HEK293 (cell line): ENCODE results near the gene WBP11.

Experiments used
- CTCF ChIA-PET: fragments of 350-600 bp; formaldehyde crosslinking; extraction: SDS; loops from one replicate; lab custom pipeline; 2021; ENCODE audit warnings: antibody characterized with exemption; lab: Yijun Ruan, JAX
- POLR2A ChIA-PET: fragments of 300-600 bp; formaldehyde crosslinking; extraction: SDS; loops from one replicate; lab custom pipeline; 2020; ENCODE audit warnings: antibody characterized with exemption, inconsistent platforms; lab: Yijun Ruan, JAX
- H3K27ac ChIP-seq: fragments of 200-500 bp; sonication (Bioruptor generic); 2 replicates; pipeline ENCODE4 v1.5.1; 2014; ENCODE audit warnings: low read depth, low read length, control low read depth, inconsistent platforms; ENCODE audit errors: extremely low read depth
- H3K36me3 ChIP-seq, 2 experiments: fragments of 200-500 bp in 1 of 2; sonication (Bioruptor generic) in 1 of 2; 1 replicate in 1 of 2; 2 replicates in 1 of 2; pipeline ENCODE4 v1.5.1; 2014 to 2017; ENCODE audit warnings: inconsistent platforms in 2 of 2, low read length in 2 of 2; ENCODE audit not compliant: control insufficient read depth in 2 of 2, insufficient read depth in 1 of 2
- H3K4me1 ChIP-seq: fragments of 200-500 bp; sonication (Bioruptor generic); 2 replicates; pipeline ENCODE4 v1.5.1; 2014; ENCODE audit warnings: mild to moderate bottlenecking, low read length, inconsistent platforms; ENCODE audit not compliant: control insufficient read depth, insufficient read depth
- H3K4me3 ChIP-seq: 2 replicates; pipeline ENCODE4 v1.5.1; 2011; ENCODE audit warnings: low read depth, mild to moderate bottlenecking, control low read depth, low read length, moderate library complexity
- H3K9me3 ChIP-seq: fragments of 200-500 bp; sonication (Bioruptor generic); 2 replicates; pipeline ENCODE4 v1.5.1; 2014; ENCODE audit warnings: low read depth, low read length, inconsistent platforms; ENCODE audit not compliant: control insufficient read depth, insufficient read depth
- CTCF ChIP-seq: fragments of 450-650 bp; formaldehyde crosslinking; IDR thresholded peaks from 2 replicates; pipeline ENCODE4 v1.5.1; 2016; ENCODE audit warnings: missing biosample characterization, missing genetic modification characterization
- GFI1B ChIP-seq: fragments of 450-650 bp; formaldehyde crosslinking; IDR thresholded peaks from 2 replicates; pipeline ENCODE4 v1.5.1; 2016; ENCODE audit warnings: missing biosample characterization, missing genetic modification characterization
- GLI4 ChIP-seq: fragments of 450-650 bp; formaldehyde crosslinking; IDR thresholded peaks from 2 replicates; pipeline ENCODE4 v1.5.1; 2016; ENCODE audit warnings: missing biosample characterization, missing genetic modification characterization
- HOXD13 ChIP-seq: sonication (generic); formaldehyde crosslinking; IDR thresholded peaks from 2 replicates; pipeline ENCODE4 v1.8.0; 2022; ENCODE audit warnings: missing genetic modification reagents, borderline replicate concordance
- REST ChIP-seq: fragments of 450-650 bp; formaldehyde crosslinking; IDR thresholded peaks from 2 replicates; pipeline ENCODE4 v1.5.1; 2016; ENCODE audit warnings: missing biosample characterization, missing genetic modification characterization
- SCRT2 ChIP-seq: fragments of 450-650 bp; formaldehyde crosslinking; IDR thresholded peaks from 2 replicates; pipeline ENCODE4 v1.5.1; 2016; ENCODE audit warnings: missing biosample characterization, missing genetic modification characterization
- SP7 ChIP-seq: fragments of 450-650 bp; formaldehyde crosslinking; IDR thresholded peaks from 2 replicates; pipeline ENCODE4 v1.5.1; 2016; ENCODE audit warnings: missing biosample characterization, missing genetic modification characterization
- TSHZ1 ChIP-seq: fragments of 450-650 bp; formaldehyde crosslinking; IDR thresholded peaks from 2 replicates; pipeline ENCODE4 v1.5.1; 2016; ENCODE audit warnings: missing biosample characterization, missing genetic modification characterization, borderline replicate concordance
- ZBTB17 ChIP-seq: fragments of 450-650 bp; formaldehyde crosslinking; IDR thresholded peaks from 2 replicates; pipeline ENCODE4 v1.5.1; 2016; ENCODE audit warnings: missing biosample characterization, missing genetic modification characterization
- ZNF140 ChIP-seq: fragments of 450-650 bp; formaldehyde crosslinking; IDR thresholded peaks from 2 replicates; pipeline ENCODE4 v1.5.1; 2016; ENCODE audit warnings: missing biosample characterization, missing genetic modification characterization
- ZNF174 ChIP-seq: fragments of 450-650 bp; formaldehyde crosslinking; IDR thresholded peaks from 2 replicates; pipeline ENCODE4 v1.5.0; 2017; ENCODE audit warnings: missing biosample characterization, mild to moderate bottlenecking, missing genetic modification characterization
- ZNF211 ChIP-seq: fragments of 450-650 bp; formaldehyde crosslinking; IDR thresholded peaks from 2 replicates; pipeline ENCODE4 v1.5.1; 2016; ENCODE audit warnings: low read depth, missing biosample characterization, missing genetic modification characterization
- ZNF239 ChIP-seq: fragments of 450-650 bp; formaldehyde crosslinking; IDR thresholded peaks from 2 replicates; pipeline ENCODE4 v1.5.1; 2016; ENCODE audit warnings: missing biosample characterization, missing genetic modification characterization
- ZNF362 ChIP-seq: fragments of 450-650 bp; formaldehyde crosslinking; IDR thresholded peaks from 2 replicates; pipeline ENCODE4 v1.5.1; 2016; ENCODE audit warnings: missing biosample characterization, missing genetic modification characterization
- ZNF423 ChIP-seq: fragments of 450-650 bp; formaldehyde crosslinking; IDR thresholded peaks from 2 replicates; pipeline ENCODE4 v1.5.1; 2016; ENCODE audit warnings: missing biosample characterization, missing genetic modification characterization
- ZNF521 ChIP-seq: fragments of 450-650 bp; formaldehyde crosslinking; IDR thresholded peaks from 2 replicates; pipeline ENCODE4 v1.5.1; 2017; ENCODE audit warnings: missing biosample characterization, mild to moderate bottlenecking, missing genetic modification characterization
- ZNF548 ChIP-seq: fragments of 450-650 bp; formaldehyde crosslinking; IDR thresholded peaks from 2 replicates; pipeline ENCODE4 v1.5.1; 2016; ENCODE audit warnings: missing biosample characterization, missing genetic modification characterization
- ZNF571 ChIP-seq: fragments of 450-650 bp; formaldehyde crosslinking; IDR thresholded peaks from 2 replicates; pipeline ENCODE4 v1.5.0; 2017; ENCODE audit warnings: missing biosample characterization, missing genetic modification characterization
- ZNF621 ChIP-seq: fragments of 450-650 bp; formaldehyde crosslinking; IDR thresholded peaks from 2 replicates; pipeline ENCODE4 v1.5.1; 2017; ENCODE audit warnings: missing biosample characterization, missing genetic modification characterization
- ZNF664 ChIP-seq: fragments of 450-650 bp; formaldehyde crosslinking; IDR thresholded peaks from 2 replicates; pipeline ENCODE4 v1.5.1; 2016; ENCODE audit warnings: missing biosample characterization, missing genetic modification characterization
- ZNF776 ChIP-seq: fragments of 450-650 bp; formaldehyde crosslinking; IDR thresholded peaks from 2 replicates; pipeline ENCODE4 v1.5.0; 2017; ENCODE audit warnings: missing biosample characterization, missing genetic modification characterization, borderline replicate concordance
- ZXDB ChIP-seq: fragments of 450-650 bp; formaldehyde crosslinking; IDR thresholded peaks from 2 replicates; pipeline ENCODE4 v1.5.1; 2016; ENCODE audit warnings: missing biosample characterization, missing genetic modification characterization

Gene WBP11

GRCh38 chr12:14756334-14757143, 46.7 kb downstream of the WBP11 start:
- H3K4me3 ChIP-seq, result no peak overlapping the region

GRCh38 chr12:14751986-14752385, 51.3 kb downstream of the WBP11 start:
- CTCF ChIA-PET, result no interaction called here
- Histone ChIP-seq H3K9me3 (no peaks in the 10 kb centered on the region), H3K4me1 (no peaks in the 10 kb centered on the region), H3K36me3 (no peaks in the 10 kb centered on the region), H3K27ac (no peak overlapping the region), H3K4me3 (no peak overlapping the region)
- POLR2A ChIA-PET, result no interaction called here
- TF ChIP-seq GFI1B (tag by site-specific recombination), result no peak
- no peak for TF ChIP-seq HOXD13 (CRISPR knock-in tag)
- no peak for TF ChIP-seq ZNF423 (tag by site-specific recombination)
- TF ChIP-seq ZNF548, result no peak
- no peak for TF ChIP-seq ZNF521 (tag by site-specific recombination)
- TF ChIP-seq ZNF621 (tag by site-specific recombination), result no peak
- no peak for TF ChIP-seq ZNF664
- no peak for TF ChIP-seq ZBTB17
- TF ChIP-seq REST (tag by site-specific recombination), result no peak
- TF ChIP-seq TSHZ1 (tag by site-specific recombination), result no peak
- no peak for TF ChIP-seq ZNF571 (tag by site-specific recombination)
- no peak for TF ChIP-seq ZNF239 (tag by site-specific recombination)
- no peak for TF ChIP-seq ZNF211
- no peak for TF ChIP-seq ZNF140
- no peak for TF ChIP-seq ZXDB (tag by site-specific recombination)
- TF ChIP-seq ZNF362, result no peak
- TF ChIP-seq ZNF776, result no peak
- no peak for TF ChIP-seq GLI4 (tag by site-specific recombination)

More at GRCh38 chr12:14756334-14757143, 46.7 kb downstream of the WBP11 start:
- POLR2A ChIA-PET, result no interaction called here
- CTCF ChIA-PET, result interaction anchor here (0.7 to 0.8 kb wide), 2 partner anchors 19 to 127 kb away, joined by 3 read pairs; no protein-coding TSS in a partner anchor
- H3K36me3 ChIP-seq, result no peaks in the 10 kb centered on the region
- TF ChIP-seq SCRT2, result peak; percentile 93
- TF ChIP-seq ZNF174 (tag by site-specific recombination), result no peak
- peak; percentile 100 for TF ChIP-seq SP7 (tag by site-specific recombination)
- TF ChIP-seq CTCF, result 0 out of 2 replicates have a peak, but pooled peaks have one; percentile 7
- no peak overlapping the region for H3K27ac ChIP-seq
- no peaks in the 10 kb centered on the region for H3K9me3 ChIP-seq
- H3K4me1 ChIP-seq, result no peaks in the 10 kb centered on the region
